ENCODE results near the gene PLCH2. TPM values are rescaled to one million over a fixed set of nuclear protein-coding genes. Genes with fewer than 3 reads are reported as not detected.
A peak's percentile ranks its signal among the peaks of the same experiment; 100 is the strongest.
"Not testable (repeated sequence)": the region's sequence is repeated elsewhere in the genome, so short reads cannot be mapped to it uniquely, and the experiment has no call there.

PLCH2 gene
- total RNA-seq, 2 experiments from 2014 or later = 1.2 to 1.4 TPM

GRCh38 chr1:2547210-2548067 lies 71.3 kb downstream of the PLCH2 start:
- Mint-ChIP-seq H3K27ac (peak overlapping the region; percentile 97), H3K9me3 (no peaks in the 10 kb centered on the region), H3K4me1 (peaks cover 24% of the 10 kb centered on the region), H3K36me3 (peaks cover 1% of the 10 kb centered on the region), H3K27me3 (no peaks in the 10 kb centered on the region), H3K4me3 (peak overlapping the region; percentile 83)
- peak; percentile 81 for DNase-seq

- Mint-ChIP-seq H3K27ac (peak overlapping the region; percentile 97), H3K4me3 (peak overlapping the region; percentile 83), H3K36me3 (peaks cover 1% of the 10 kb centered on the region), H3K4me1 (peaks cover 24% of the 10 kb centered on the region), H3K9me3 (no peaks in the 10 kb centered on the region), H3K27me3 (no peaks in the 10 kb centered on the region)
- DNase-seq = peak; percentile 87
Measured at GRCh38 chr1:2548068-2548589, 72.0 kb downstream of the PLCH2 start.

GRCh38 chr1:2549367-2550029 lies 73.4 kb downstream of the PLCH2 start:
- not testable (repeated sequence) for H3K27me3 Mint-ChIP-seq, H3K9me3 Mint-ChIP-seq, DNase-seq, H3K36me3 Mint-ChIP-seq
- Mint-ChIP-seq H3K4me3 (peak overlapping the region; percentile 83), H3K4me1 (peaks cover 24% of the 10 kb centered on the region), H3K27ac (peak overlapping the region; percentile 97)

GRCh38 chr1:2550309-2550861 lies 74.3 kb downstream of the PLCH2 start:
- H3K27me3 Mint-ChIP-seq, H3K36me3 Mint-ChIP-seq, H3K9me3 Mint-ChIP-seq, H3K4me3 Mint-ChIP-seq, DNase-seq, H3K27ac Mint-ChIP-seq: not testable (repeated sequence)
- peaks cover 27% of the 10 kb centered on the region for H3K4me1 Mint-ChIP-seq

- not testable (repeated sequence) for H3K36me3 Mint-ChIP-seq
Measured at GRCh38 chr1:2551544-2551943, 75.5 kb downstream of the PLCH2 start.

GRCh38 chr1:2552189-2552588 lies 76.1 kb downstream of the PLCH2 start:
- DNase-seq = no peak
- peaks cover 34% of the 10 kb centered on the region for H3K4me1 Mint-ChIP-seq
- no peaks in the 10 kb centered on the region for H3K9me3 Mint-ChIP-seq
- peaks cover 4% of the 10 kb centered on the region for H3K36me3 Mint-ChIP-seq
- H3K4me3 Mint-ChIP-seq = no peak overlapping the region
- H3K27me3 Mint-ChIP-seq = no peaks in the 10 kb centered on the region
- no peak overlapping the region for H3K27ac Mint-ChIP-seq

More at GRCh38 chr1:2551544-2551943, 75.5 kb downstream of the PLCH2 start:
- not testable (repeated sequence) for H3K9me3 Mint-ChIP-seq, H3K4me3 Mint-ChIP-seq, H3K27me3 Mint-ChIP-seq, DNase-seq
- peaks cover 33% of the 10 kb centered on the region for H3K4me1 Mint-ChIP-seq
- peak overlapping the region; percentile 74 for H3K27ac Mint-ChIP-seq

- H3K27ac Mint-ChIP-seq, H3K27me3 Mint-ChIP-seq, DNase-seq, H3K9me3 Mint-ChIP-seq, H3K36me3 Mint-ChIP-seq, H3K4me3 Mint-ChIP-seq: not testable (repeated sequence)
- H3K4me1 Mint-ChIP-seq = peaks cover 34% of the 10 kb centered on the region
Measured at GRCh38 chr1:2553076-2553475, 77.0 kb downstream of the PLCH2 start.

- peak overlapping the region; percentile 96 for H3K4me3 Mint-ChIP-seq
- peak overlapping the region; percentile 99 for H3K27ac Mint-ChIP-seq
- H3K36me3 Mint-ChIP-seq = peaks cover 8% of the 10 kb centered on the region
- peaks cover 33% of the 10 kb centered on the region for H3K4me1 Mint-ChIP-seq
- H3K9me3 Mint-ChIP-seq = no peaks in the 10 kb centered on the region
- no peak for DNase-seq
- no peaks in the 10 kb centered on the region for H3K27me3 Mint-ChIP-seq
Measured at GRCh38 chr1:2553871-2554620, 78.0 kb downstream of the PLCH2 start.

- Mint-ChIP-seq H3K4me1 (peaks cover 27% of the 10 kb centered on the region), H3K36me3 (peaks cover 8% of the 10 kb centered on the region), H3K27ac (peak overlapping the region; percentile 99), H3K4me3 (peak overlapping the region; percentile 96), H3K27me3 (no peaks in the 10 kb centered on the region), H3K9me3 (no peaks in the 10 kb centered on the region)
- DNase-seq = peak; percentile 70
Measured at GRCh38 chr1:2554621-2555387, 78.7 kb downstream of the PLCH2 start.

Other genes starting within 250 kb of the PLCH2 start
- 10 to 100 TPM; 25.4 to 27.3 TPM for gene SKI, start 248.0 kb upstream of the PLCH2 start, total RNA-seq
- gene MORN1, start 84.7 kb upstream of the PLCH2 start, total RNA-seq = 1 to 10 TPM; 6.8 to 7.8 TPM
- gene RER1, start 84.4 kb upstream of the PLCH2 start, total RNA-seq = 100 to 1,000 TPM; 161 to 176 TPM
- 10 to 100 TPM; 21.5 to 23.7 TPM for gene PEX10, start 63.7 kb upstream of the PLCH2 start, total RNA-seq
- gene PANK4, start 50.3 kb downstream of the PLCH2 start, total RNA-seq = 10 to 100 TPM; 29.8 to 34.3 TPM
- gene HES5, start 54.0 kb downstream of the PLCH2 start, total RNA-seq = under 1 TPM in 1 of 2 experiments, not detected in 1; 0.28 TPM
- 100 to 1,000 TPM in 1 of 2 experiments, 10 to 100 TPM in 1; 99.6 to 104 TPM for gene TNFRSF14, start 80.1 kb downstream of the PLCH2 start, total RNA-seq
- gene PRXL2B, start 110.5 kb downstream of the PLCH2 start, total RNA-seq = 10 to 100 TPM; 42.2 to 43.2 TPM
- gene MMEL1, start 156.7 kb downstream of the PLCH2 start, total RNA-seq = 1 to 10 TPM; 1.5 to 1.6 TPM

Data from activated naive CD8-positive, alpha-beta T cell treated with anti-CD3 and anti-CD28 coated beads for 36 hours (primary cell).